Smooth muscle cell (in vitro differentiated cells): ENCODE measurements around the gene JCAD. TPM values are rescaled to one million over a fixed set of nuclear protein-coding genes. Genes with fewer than 3 reads are reported as not detected.

Experiments used
- DNase-seq: peaks from one replicate; lab custom pipeline; 2025; ENCODE audit not compliant: unreplicated experiment; lab: John Stamatoyannopoulos, UW
- H2AFZ ChIP-seq: fragments of 200-600 bp; sonication (generic); 2 replicates; pipeline ENCODE4 v1.6.0; 2016; ENCODE audit warnings: antibody characterized with exemption, low read depth, mild to moderate bottlenecking
- H3F3A ChIP-seq: fragments of 200-600 bp; sonication (generic); 2 replicates; pipeline ENCODE4 v1.6.0; 2017; ENCODE audit warnings: antibody characterized with exemption, low read depth
- H3K27ac ChIP-seq: fragments of 200-600 bp; sonication (generic); 2 replicates; pipeline ENCODE4 v1.5.1; 2016; ENCODE audit warnings: low read depth, mild to moderate bottlenecking
- H3K27me3 ChIP-seq: fragments of 200-600 bp; sonication (generic); 2 replicates; pipeline ENCODE4 v1.6.1; 2016; ENCODE audit warnings: low read depth, mild to moderate bottlenecking
- H3K36me3 ChIP-seq: fragments of 200-600 bp; sonication (generic); 2 replicates; pipeline ENCODE4 v1.5.1; 2016; ENCODE audit warnings: low read depth
- H3K4me1 ChIP-seq: fragments of 200-600 bp; sonication (generic); 2 replicates; pipeline ENCODE4 v1.5.1; 2016; ENCODE audit warnings: low read depth
- H3K4me2 ChIP-seq: fragments of 200-600 bp; sonication (generic); 2 replicates; pipeline ENCODE4 v1.6.0; 2016; ENCODE audit warnings: mild to moderate bottlenecking
- H3K4me3 ChIP-seq: fragments of 200-600 bp; sonication (generic); 2 replicates; pipeline ENCODE4 v1.5.1; 2016; ENCODE audit warnings: mild to moderate bottlenecking
- H3K79me2 ChIP-seq: fragments of 200-600 bp; sonication (generic); 2 replicates; pipeline ENCODE4 v1.6.0; 2016; ENCODE audit warnings: low read depth, mild to moderate bottlenecking
- H3K9ac ChIP-seq: fragments of 200-600 bp; sonication (generic); 2 replicates; pipeline ENCODE4 v1.6.0; 2016; ENCODE audit warnings: low read depth
- H3K9me3 ChIP-seq: fragments of 200-600 bp; sonication (generic); replicated peaks from 2 replicates; pipeline ENCODE4 v1.5.1; 2016; ENCODE audit warnings: low read depth
- H4K20me1 ChIP-seq: fragments of 200-600 bp; sonication (generic); 2 replicates; pipeline ENCODE4 v1.6.0; 2016; ENCODE audit warnings: low read depth
- CTCF ChIP-seq: fragments of 200-600 bp; sonication (generic); IDR thresholded peaks from 2 replicates; pipeline ENCODE4 v1.5.1; 2017; ENCODE audit warnings: borderline replicate concordance, mild to moderate bottlenecking, antibody characterized with exemption; ENCODE audit not compliant: insufficient read depth, poor library complexity, severe bottlenecking
- WGBS: methylation state at CpG from one replicate; pipeline ENCODE4 v1.1.7; 2016; ENCODE audit warnings: low lambda C conversion rate; 5-methylcytosine and 5-hydroxymethylcytosine counted together
- polyA plus RNA-seq: library from polyadenylated mRNA; unstranded; fragments of >200 nt; fragmentation: Nextera tagmentation; extraction: Ambion mirVana; gene quantifications from 2 replicates; pipeline ENCODE4 v1.2.1, GENCODE V29; 2016
- total RNA-seq: library from RNA; depleted of rRNA; stranded (reverse); fragments of >200 nt; gene quantifications from 2 replicates; pipeline ENCODE4 v1.2.3, GENCODE V29; 2014

JCAD gene
- total and polyA plus RNA-seq, 2 experiments from 2014 or later = 7.5 to 7.8 TPM

DNA sequence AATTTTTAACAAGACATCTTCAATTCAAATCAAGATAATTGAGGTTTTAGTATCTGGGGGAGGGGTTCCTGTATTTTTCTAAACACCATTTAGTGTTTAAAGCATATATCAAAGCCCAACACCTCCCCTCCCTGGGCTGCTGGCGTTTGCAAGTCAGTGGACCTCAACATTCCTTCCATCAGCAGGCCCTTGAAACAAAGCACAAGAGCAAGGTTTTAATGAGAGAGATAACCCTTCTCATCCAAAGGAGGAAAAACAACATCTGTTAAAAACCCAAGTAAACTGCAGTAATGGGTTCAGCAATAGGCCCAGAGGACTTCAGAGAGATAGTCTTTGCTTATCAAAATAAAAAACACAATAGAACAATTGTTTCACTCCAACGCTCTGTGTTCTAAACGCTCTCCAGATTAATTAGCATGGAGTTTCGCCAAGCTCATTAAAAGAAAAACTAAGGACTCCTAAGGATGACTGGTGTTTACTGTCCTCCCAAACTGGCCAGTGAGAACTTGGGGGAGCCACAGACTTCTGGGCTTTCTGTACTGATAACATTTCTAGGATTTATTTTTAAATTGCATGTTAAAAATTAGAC is 2.5 kb downstream of the JCAD start:
- Histone ChIP-seq H3K4me1 (peaks cover 34% of the 10 kb centered on the region), H3K27ac (peak overlapping the region; percentile 61), H4K20me1 (peaks cover 54% of the 10 kb centered on the region), H3K4me3 (peak overlapping the region; percentile 69), H3K9ac (no peak overlapping the region), H2AFZ (no peak overlapping the region), H3K36me3 (no peaks in the 10 kb centered on the region), H3K9me3 (no peaks in the 10 kb centered on the region), H3K27me3 (no peaks in the 10 kb centered on the region), H3K79me2 (peaks cover 26% of the 10 kb centered on the region), H3F3A (peaks cover 29% of the 10 kb centered on the region), H3K4me2 (peak overlapping the region; percentile 91)
- 22% methylated on average over 4 of the region's 4 CpGs for WGBS
- no peak for DNase-seq
- TF ChIP-seq CTCF = no peak

DNA sequence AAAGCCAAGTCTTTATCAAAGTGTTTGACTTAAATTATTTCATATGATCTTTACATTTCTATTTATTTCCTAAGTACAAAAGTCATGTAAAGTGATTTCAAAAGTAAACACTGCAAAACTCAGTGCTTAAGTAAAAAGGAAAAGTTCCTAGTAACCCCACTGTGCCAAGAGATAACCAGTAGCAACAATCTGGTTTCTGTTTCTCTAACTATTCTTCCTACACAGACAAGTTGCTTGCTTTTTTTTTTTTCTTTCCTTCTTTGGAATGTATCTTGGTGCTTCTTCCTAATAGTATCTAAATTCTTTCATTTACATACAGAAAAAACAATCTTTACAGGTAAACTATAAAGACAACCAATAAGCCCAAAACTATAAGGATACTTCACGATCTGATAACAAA is 3.1 kb downstream of the JCAD start:
- H3F3A ChIP-seq = peaks cover 29% of the 10 kb centered on the region
- no peak for DNase-seq
- peak overlapping the region; percentile 61 for H3K27ac ChIP-seq
- H2AFZ ChIP-seq = no peak overlapping the region
- H3K27me3 ChIP-seq = no peaks in the 10 kb centered on the region
- H3K79me2 ChIP-seq = peaks cover 26% of the 10 kb centered on the region
- H3K4me2 ChIP-seq = peak overlapping the region; percentile 91
- no peak for TF ChIP-seq CTCF
- H3K9me3 ChIP-seq = no peaks in the 10 kb centered on the region
- H3K9ac ChIP-seq = no peak overlapping the region
- H3K4me1 ChIP-seq = peaks cover 34% of the 10 kb centered on the region
- WGBS = 66% methylated on average over 1 of the region's 1 CpG
- H4K20me1 ChIP-seq = peaks cover 60% of the 10 kb centered on the region
- peak overlapping the region; percentile 69 for H3K4me3 ChIP-seq
- H3K36me3 ChIP-seq = no peaks in the 10 kb centered on the region

- no peak for TF ChIP-seq CTCF
- WGBS = 67% methylated on average over 3 of the region's 3 CpGs
- H3K79me2 ChIP-seq = peaks cover 26% of the 10 kb centered on the region
- H3K9me3 ChIP-seq = no peaks in the 10 kb centered on the region
- DNase-seq = no peak
- peaks cover 34% of the 10 kb centered on the region for H3K4me1 ChIP-seq
- peak overlapping the region; percentile 91 for H3K4me2 ChIP-seq
- no peak overlapping the region for H3K27ac ChIP-seq
- no peak overlapping the region for H3K9ac ChIP-seq
- no peak overlapping the region for H3K4me3 ChIP-seq
- H3K36me3 ChIP-seq = no peaks in the 10 kb centered on the region
- H3K27me3 ChIP-seq = no peaks in the 10 kb centered on the region
- peaks cover 70% of the 10 kb centered on the region for H4K20me1 ChIP-seq
- H2AFZ ChIP-seq = no peak overlapping the region
- H3F3A ChIP-seq = peaks cover 24% of the 10 kb centered on the region
Measured at GRCh38 chr10:30055226-30055662, 4.1 kb downstream of the JCAD start.

GRCh38 chr10:30052062-30052461 is 7.3 kb downstream of the JCAD start:
- no peak for DNase-seq
- TF ChIP-seq CTCF = no peak
- no peak overlapping the region for H3K4me2 ChIP-seq
- no peaks in the 10 kb centered on the region for H3K36me3 ChIP-seq
- H3F3A ChIP-seq = peaks cover 8% of the 10 kb centered on the region
- no peak overlapping the region for H3K27ac ChIP-seq
- H3K9me3 ChIP-seq = no peaks in the 10 kb centered on the region
- peaks cover 89% of the 10 kb centered on the region for H4K20me1 ChIP-seq
- H3K9ac ChIP-seq = no peak overlapping the region
- H3K4me1 ChIP-seq = peaks cover 24% of the 10 kb centered on the region
- H3K79me2 ChIP-seq = peaks cover 26% of the 10 kb centered on the region
- no peaks in the 10 kb centered on the region for H3K27me3 ChIP-seq
- H3K4me3 ChIP-seq = no peak overlapping the region
- 80% methylated on average over 6 of the region's 6 CpGs for WGBS
- H2AFZ ChIP-seq = no peak overlapping the region
